Stimulated activated CD4-positive, alpha-beta T cell treated with anti-CD3 and anti-CD28 coated beads, TNF-alpha, amount 100 ng/mL, for 4 hours (primary cell): Measurements from ENCODE around the gene SLC22A13.
"Not testable (repeated sequence)": the region's sequence is repeated elsewhere in the genome, so short reads cannot be mapped to it uniquely, and the experiment has no call there.

Experiments
- DNase-seq, 3 experiments: peaks; one replicate each; pipeline ENCODE4 v3.0.0-alpha.2; 2020; ENCODE audit warnings: low read depth in 3 of 3

SLC22A13 gene

DNA sequence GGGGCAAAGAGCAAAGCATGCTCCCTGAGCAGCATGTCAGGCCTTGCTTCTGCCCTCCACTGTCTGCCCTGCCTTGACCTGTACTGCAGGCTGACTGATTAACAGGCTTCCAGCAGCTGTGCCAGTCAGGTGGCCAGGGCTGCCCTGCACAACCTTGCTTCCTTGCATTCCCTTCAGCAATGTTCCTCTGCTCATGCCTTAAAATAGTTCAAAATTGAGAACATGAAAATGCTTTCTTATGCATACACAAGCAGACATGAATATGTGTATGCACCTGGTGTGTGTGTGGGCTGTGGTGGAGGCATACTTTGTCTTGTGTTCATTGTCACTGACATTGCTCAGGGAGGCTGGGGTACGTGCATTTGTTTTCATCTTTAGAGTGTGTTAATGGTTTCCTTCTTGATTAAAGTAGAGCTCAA is 1.2 kb upstream of the SLC22A13 start:
- DNase-seq = no peak

DNA sequence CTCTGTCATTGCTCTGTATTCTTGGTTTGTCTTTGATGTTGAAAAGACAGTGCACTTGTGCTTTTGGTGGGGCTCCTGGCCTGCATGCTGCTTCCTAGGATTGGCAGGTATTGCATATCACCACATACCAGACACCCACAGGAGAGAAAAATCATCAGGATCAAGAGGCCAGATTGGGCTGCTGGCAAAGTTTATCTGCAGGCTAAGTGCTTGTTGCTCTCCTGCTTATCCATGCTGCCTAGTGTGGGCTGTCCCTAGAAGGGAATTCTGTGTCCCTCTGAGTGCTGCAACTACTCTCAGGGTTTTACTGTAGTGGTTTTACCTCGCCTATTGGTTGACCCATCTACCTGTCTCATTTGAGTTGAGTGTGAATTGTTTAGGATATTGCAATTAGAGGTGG is 833 bp upstream of the SLC22A13 start:
- no peak for DNase-seq

DNA sequence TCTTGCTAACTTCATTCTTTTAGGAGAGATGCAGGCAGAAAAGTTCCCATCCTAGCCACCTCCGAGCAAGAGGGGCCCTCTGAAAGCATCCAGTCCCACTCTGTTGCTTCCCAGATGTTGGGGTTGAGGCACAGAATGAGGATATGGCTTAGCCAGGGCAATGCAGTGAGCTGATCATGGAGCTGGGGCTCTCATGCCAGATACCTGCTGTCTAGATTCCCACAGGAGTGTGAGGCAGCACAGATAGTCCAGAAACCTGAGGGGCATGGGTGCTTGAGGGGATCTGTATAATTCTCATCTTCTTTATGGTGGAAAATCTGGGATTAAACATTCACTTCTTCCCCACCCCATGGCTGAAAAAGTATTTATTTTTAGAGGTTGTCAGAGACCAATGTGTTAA is 1.2 kb downstream of the SLC22A13 start:
- DNase-seq = no peak

DNA sequence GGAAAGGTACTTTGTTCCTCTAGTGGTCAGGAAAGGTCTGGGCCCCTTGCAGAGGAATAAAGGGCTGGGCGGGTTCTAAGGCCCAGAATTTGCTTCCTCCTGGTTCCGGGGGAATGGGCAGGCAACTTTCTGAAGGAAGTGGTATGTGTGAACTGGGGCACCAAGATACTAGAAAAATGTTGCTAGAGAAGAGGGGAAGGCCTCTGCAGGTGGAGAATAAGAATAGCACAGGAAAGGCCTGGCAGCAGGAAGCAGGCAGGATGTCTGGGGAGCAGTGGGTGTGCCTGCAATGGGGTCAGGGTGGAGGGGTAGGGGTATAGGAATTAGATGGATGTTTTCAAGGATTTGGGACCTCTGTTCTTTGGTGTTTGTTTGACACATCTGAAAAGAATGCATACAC is 2.0 kb downstream of the SLC22A13 start:
- no peak for DNase-seq

DNA sequence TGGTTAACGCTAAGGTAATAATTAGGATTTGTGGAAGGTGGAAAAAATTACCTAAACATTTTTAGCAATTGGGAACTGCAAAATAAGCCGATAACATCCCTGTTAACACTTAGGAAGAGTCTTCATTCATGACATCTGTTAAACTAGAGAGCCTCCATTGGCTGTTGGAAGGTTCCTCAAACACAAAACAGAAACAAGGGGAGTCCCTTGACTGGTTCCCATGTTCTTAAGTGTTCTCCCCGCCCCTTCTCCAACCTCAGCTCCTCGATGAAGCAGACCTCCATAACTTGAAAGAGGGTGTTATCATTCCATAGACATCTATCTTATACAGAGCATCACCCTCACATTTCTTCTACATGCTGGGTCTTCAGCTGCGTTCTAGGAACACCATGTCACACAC is 2.5 kb downstream of the SLC22A13 start:
- no peak for DNase-seq

DNA sequence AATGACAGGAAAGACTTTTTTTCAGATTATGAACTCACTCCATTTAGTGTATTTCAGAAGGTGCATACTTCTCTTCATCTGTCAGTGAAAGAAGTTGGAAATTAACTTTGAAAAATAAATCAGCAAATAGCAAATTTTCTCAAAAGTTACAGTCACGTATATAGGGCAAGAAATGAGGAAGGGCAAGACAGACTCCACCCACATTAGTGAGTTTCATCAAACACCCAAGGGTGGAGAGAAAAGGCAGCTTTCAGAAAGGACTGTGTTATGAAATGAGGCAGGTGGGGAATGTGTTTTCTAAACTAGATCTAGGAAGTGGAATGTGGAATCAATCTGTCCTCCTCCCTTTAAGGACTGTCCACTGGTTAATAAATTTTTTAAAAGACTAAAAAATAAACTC is 2.9 kb downstream of the SLC22A13 start:
- no peak for DNase-seq

DNA sequence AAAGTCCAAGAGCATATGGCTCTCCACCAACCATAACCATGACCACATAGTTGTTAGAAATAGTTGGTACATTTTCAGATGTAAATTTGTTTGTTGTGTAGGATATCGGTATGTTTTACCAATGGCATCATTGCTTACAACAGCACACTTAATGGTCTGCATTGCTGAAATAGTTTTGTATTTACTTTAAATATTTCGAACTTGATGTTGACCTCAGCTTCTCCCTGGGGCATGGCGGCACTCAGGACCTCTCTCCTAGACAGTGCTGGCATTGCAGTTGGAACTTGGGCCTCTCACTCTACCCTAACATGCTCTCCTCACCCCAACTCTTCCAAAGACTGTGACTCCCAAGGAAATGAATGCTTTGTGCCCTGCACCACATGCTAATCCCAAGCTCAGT is 5.0 kb downstream of the SLC22A13 start:
- no peak for DNase-seq

DNA sequence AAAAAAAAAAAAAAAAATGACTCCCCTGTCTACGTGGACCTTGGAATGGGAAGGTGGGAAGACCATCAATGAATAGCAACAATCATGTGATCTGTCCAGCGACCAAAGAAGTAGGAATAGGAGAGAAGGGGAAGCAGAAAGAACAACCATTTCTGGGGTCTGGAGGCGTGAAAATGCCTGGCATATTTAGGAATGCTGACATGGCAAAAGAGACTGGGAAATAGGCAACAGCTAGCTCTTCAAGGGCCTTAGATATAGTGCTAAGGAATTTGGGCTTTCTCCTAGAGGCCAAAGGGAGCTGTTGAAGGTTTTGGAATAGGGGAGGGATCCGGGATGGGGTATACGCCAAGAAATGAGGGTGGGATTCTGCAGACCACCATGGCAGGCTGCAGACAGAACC is 5.9 kb downstream of the SLC22A13 start:
- no peak for DNase-seq

DNA sequence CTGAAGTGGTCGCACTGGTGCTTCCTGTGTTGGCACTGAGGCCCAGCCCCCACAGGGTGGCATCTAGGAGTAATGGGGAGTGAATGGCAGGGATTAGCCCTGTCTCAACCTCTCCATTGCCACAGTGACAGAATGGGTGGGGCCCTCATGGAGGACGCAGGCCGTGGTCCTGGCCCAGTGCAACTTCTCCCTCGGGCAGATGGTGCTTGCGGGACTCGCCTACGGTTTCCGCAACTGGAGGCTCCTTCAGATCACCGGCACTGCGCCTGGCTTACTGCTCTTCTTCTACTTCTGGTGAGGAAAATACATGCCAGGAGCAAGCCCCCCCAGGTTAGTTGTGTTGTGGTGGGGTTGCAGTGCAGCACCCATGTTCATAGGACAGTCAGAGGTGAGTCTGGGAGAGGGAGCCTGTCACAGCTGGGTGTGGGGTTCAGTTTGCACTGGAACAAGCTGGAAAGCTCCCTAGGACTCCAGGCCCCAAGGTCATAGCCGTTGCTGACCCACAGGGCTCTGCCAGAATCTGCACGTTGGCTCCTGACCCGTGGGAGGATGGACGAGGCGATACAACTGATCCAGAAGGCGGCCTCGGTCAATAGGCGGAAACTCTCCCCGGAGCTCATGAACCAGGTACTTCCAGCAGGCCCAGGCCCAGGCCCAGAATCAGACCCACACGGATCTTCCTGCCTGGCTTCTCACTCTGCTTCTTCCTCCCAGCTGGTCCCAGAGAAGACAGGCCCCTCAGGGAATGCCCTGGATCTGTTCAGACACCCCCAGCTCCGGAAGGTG is 9.4 kb downstream of the SLC22A13 start:
- DNase-seq = no peak

DNA sequence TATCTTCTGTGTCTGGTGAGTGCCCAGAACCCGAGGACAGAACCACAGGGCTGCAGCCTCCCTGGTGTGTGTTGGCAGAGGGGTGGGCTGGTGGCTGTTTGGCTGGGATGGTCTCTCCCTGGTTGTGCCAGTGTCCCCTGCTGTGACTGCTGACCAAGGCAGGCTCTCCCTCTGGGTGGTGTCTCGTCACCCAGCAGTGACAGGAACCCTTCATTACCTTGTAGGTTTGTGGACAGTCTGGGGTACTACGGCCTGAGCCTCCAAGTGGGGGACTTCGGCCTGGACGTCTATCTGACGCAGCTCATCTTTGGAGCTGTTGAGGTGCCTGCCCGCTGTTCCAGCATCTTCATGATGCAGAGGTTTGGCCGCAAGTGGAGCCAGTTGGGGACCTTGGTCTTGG is 10.0 kb downstream of the SLC22A13 start:
- no peak for DNase-seq

DNA sequence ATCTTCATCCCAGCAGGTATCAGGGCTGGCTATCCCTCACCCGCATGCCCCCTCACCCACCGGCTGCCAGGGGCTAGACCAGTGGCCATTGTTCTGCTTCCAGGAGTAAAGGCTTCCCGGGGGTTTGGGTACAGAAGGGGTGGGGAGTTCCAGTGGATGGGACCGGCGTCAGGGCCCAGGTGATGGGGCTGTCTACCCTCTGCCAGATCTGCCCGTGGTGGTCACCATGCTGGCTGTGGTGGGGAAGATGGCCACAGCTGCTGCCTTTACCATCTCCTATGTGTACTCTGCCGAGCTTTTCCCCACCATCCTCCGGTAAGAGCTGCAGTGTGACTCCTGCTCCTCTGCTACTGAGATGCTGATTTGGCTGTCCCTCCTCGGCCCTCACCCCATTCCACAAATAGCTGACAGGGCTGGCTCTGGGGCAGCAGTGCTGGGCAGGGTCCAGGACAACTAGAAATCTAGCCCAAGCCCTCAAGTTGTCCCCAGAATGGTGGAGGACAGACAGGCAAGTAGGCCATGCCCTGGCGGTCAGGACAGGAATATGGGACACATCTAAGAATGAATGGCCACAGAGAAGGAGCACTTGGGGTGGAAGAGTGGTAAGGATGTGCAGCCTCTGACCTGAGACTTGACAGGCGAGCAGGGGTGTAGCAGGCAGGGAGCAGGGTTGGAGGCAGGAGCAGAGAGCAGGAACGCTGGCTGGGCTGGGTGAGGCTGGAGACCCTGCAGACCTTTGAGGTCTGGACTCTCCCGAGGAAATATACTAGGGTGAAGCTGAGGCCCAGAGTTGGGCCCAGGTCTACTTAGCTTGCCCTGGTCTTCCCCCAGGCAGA is 10.7 kb downstream of the SLC22A13 start:
- DNase-seq = no peak

DNA sequence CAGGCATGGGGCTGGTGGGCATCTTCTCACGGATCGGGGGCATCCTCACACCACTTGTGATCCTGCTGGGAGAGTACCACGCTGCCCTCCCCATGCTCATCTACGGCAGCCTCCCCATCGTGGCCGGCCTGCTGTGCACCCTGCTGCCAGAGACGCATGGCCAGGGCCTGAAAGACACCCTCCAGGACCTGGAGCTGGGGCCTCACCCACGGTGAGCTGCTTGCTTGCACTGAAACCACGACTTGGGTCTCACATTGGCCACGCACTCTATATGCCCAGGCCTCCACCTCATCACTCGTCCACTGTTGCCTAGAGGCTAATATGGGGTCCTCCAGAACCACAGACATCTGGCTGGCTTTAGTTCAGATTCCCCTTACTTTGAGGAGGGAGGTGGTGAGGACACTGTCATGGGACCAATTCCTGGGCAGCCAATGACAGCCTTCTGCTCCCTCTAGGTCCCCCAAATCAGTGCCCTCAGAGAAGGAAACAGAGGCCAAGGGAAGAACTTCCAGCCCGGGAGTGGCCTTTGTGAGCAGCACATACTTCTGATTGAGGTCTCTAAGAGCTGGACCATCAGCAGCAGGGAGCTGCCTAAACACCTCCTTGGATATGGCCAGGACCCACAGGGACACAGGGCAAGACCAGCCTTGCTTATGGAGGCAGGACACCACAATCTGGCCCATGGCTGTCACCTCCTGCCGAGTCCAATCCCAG is 11.5 kb downstream of the SLC22A13 start:
- no peak for DNase-seq

DNA sequence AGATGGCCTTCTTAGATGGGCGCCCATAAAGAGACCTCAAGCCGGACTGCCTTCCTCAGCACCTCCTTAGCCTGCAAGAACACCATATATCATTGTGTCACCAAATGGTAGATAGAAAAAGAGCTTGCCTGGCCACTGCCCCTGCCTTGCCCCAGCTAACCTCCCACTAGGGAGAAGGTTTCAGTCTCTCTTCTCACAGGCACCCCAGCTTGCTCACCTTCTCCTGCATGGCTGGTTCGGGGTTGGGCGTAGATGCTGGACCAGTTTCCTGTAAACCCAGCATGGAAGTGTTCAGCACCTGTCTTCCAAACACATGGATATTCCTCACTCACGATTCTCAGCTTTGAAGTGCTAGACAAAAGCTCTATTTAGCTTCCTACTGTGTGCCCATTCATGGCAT is 13.2 kb downstream of the SLC22A13 start:
- no peak for DNase-seq

DNA sequence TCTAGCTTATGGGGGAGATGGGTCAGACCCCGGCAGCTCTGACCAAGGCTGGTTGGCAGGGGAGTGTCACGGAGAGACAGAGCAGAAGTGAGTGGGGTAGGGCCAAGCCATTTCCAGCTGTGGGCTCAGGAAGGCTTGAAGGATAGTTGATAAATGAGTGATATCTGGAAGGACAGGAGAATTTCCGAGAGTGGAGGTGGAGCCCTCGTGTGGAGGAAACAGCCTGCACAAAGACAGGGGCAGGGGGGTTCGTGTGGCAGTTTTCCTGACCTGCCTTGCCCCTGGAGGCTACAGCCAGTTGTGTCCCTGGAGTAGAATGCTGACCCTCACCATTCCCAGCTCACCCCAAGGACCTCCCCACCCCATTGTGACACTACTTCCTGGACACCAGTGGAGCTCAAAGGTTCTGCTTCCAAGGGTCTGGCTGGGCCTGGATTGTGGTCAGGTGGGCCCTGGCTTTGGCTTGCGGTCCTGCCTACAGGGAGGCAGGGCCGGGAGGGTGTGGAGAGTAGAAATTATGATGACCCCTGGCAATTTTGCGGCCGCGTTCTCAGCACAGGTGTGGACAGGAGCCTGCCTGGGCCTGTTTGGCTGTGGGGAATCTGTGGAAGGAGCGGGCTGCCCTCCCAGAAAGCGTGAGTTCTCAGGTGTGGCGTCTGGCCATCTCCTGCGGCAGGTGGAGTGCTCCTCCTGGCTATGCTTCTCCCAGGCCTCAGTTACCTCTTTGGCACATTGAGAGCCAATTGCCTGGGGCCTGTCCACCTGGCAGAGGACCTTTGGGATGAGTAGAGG is 16.5 kb downstream of the SLC22A13 start, which contains the start of gene SLC22A14:
Gene SLC22A14, plus strand, starts transcription at position 400 of the 792 bp plus-strand sequence. CDS start 23,733 bp downstream, outside the sequence.
- DNase-seq = no peak

DNA sequence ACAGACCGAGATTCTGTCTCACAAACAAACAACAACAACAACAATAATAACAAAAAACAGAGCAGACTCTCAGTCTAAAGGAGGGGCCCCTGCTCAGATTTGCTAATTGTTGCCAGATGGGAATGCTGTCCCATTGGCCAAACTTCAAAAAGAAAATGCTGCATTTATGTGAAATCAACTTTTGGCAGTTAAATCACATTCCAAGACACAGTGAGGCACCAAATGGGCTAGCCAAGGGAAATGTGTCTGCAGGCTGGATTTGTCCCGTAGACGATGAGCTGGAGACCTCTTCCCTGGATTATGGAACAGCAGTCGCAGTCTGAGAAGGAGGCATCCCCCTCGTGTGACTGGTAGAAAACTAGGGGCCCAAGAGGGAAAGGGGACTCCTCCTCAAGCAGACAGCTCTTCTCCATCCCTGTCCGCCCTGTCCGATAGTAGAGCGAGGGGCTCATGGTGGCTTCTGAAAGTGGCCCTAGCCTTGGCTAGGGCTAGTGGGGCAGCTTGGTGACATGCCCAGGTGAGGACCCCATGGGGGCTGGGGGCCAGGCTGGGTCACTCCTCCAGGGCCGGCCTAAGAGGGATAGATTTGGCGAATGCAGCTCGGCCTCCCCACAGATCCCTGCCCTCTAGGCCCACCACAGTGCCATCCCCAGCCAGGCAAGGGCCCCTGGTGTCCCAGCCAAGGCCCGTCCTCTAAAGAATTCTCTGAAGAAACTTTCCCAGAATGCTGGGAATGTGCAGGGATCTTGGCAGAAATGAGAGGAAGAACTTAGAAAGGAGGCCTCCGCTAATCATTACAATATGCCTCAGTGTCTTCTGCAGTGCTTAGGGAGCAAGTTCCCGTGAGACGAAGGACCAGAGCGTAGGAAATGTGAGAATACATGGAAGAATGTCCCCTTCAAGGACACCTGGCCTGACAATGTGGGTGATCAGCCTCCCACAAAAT is 18.5 kb downstream of the SLC22A13 start:
- DNase-seq = no peak

DNA sequence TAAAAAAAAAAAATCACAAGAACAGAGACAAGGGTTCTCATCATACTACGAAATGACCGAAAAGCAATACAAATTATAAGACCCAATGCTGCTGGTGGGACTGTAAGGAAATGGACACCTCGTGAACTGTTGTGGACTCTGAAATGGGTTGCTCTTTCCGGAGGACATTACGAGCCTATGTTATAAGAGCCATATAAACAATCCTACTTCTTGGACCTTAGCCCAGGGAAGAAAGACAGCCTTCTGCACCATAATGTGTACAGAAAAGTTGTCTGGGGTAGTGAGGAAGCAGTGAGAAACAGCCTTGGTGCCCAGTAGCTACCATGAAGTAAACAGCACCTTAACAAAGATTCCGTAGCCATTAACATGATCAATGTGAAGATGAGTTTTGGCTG is 19.1 kb downstream of the SLC22A13 start:
- DNase-seq = no peak

DNA sequence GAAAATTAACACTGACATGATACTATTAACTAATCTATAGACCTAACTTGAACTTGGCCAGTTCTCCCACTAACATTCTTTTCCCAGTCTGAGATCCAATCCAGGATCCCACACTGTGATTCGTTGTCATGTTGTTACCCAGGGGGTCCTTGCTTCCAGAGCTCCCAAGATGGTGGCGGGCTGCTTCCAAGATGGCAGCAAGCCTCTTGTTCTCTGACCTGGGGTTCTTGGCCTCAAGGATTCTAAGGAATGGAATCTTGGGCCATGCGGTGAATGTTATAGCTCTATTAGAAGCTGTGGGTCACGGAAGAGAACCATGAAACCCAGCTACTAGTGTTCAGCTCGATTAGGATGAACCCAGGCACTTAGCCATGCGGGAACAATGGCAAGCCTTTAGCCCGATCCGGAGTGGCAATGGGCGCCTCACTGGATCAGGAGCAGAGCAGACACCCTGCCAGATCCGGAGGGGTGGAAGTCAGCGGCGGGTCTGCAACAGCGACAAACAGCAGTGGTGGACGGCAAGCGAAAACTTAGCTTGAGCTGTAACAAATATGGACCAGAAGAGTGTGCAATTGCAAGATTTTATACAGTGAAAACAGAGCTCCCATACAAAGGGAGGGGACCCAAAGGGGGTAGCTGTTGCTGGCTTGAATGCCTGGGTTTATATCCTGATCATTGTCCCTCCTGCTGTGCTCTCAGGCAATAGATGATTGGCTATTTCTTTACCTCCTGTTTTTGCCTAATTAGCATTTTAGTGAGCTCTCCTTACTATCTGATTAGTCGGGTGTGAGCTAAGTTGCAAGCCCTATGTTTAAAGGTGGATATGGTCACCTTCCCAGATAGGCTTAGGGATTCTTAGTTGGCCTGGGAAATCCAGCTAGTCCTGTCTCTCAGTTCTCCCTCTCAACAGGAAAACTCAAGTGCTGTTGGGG is 23.9 kb downstream of the SLC22A13 start:
- DNase-seq = not testable (repeated sequence)

DNA sequence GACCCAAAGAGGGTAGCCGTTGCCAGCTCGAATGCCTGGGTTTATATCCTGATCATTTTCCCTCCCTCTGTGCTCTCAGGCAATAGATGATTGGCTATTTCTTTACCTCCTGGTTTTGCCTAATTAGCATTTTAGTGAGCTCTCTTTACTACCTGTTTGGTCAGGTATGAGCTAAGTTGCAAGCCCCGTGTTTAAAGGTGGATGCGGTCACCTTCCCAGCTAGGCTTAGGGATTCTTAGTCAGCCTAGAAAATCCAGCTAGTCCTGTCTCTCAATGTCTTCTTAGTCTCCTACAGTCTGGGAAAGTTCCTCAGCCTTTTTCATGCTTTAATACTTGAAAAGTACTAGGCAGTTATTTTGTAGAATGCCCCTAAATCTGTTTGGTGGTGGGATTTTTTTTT is 31.4 kb downstream of the SLC22A13 start:
- not testable (repeated sequence) for DNase-seq

DNA sequence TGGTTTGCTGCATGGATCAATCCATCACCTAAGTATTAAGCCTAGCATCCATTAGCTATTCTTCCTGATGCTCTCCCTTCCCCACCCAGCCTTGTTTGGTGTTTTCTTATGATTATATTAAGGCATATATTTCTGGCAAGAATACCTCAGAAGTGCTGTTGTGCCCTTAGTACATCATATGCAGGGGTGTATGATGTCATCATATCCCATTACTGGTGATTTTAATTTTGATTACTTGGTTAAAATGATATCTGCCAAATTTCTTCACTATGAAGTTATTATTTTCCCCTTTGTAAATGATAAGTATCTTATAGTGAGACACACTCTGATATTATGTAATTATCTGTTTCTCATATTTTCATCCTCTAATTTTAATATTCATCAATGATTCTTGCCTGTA is 31.9 kb downstream of the SLC22A13 start:
- DNase-seq = no peak
